HG03571 (cell line): ENCODE results near the gene NIT1.
A peak's percentile ranks its signal among the peaks of the same experiment; 100 is the strongest.

Source experiments
- ATAC-seq: cut with Tn5 transposase; IDR thresholded peaks from one replicate; pipeline ENCODE4 v1.9.1; 2021; ENCODE audit not compliant: unreplicated experiment

NIT1 gene

DNA sequence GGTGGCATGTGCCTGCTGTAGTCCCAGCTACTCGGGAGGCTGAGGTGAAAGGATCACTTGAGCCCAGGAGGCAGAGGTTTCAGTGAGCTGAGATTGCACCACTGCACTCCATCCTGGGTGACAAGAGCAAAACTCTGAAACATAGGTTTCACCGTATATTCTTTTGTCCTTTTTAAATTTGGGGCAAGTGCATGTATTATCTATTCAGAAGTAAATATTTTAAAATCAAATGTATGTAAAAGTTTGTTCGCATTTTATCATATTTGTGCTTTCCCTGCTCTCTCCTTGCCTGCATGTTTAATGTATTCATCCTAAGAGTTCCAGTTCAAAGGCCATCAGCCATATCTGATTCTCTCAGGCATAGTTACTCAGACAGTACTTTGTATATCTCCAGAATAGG, 27.9 kb downstream of the NIT1 start:
- no peak for ATAC-seq

DNA sequence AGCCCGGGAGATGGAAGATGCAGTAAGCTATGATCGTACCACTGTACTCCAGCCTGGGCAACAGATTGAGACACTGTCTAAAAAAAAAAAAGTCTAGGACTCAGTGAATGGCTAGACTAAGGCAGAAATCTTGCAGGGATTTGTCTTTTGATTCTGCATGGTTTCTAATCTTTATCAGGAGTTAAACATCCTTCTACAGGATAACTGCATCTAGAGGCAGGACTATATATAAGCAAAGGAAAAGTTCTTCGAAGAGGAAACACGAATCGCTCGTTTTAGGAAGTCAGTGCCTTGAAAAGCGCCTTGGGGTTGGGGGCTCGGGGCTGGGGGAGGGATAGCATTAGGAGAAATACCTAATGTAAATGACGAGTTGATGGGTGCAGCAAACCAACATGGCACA, 35.3 kb downstream of the NIT1 start:
- ATAC-seq, result no peak

GRCh38 chr1:161153682-161154337, 35.9 kb downstream of the NIT1 start, which contains the start of gene UFC1:
UFC1 (plus strand) TSS chr1:161153978; CDS start chr1:161153998, 20 bp downstream.
- peak; percentile 76 for ATAC-seq

DNA sequence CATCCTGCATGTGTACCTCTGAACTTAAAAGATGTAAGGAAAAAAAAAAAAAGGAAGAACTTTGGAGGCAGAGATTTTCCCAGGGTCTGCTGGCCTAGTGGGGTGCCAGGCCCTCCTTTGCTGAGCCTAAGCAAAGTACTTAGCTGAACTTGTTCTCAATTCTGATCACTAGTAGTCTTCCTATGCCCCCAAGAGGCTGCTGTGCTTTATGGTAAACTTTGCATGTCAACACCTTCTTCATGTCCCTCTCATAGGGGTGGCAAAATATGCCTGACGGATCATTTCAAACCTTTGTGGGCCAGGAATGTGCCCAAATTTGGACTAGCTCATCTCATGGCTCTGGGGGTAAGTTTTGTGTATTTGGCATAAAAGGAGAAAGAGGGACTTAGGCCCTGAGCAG, 40.0 kb downstream of the NIT1 start:
- ATAC-seq, result no peak

DNA sequence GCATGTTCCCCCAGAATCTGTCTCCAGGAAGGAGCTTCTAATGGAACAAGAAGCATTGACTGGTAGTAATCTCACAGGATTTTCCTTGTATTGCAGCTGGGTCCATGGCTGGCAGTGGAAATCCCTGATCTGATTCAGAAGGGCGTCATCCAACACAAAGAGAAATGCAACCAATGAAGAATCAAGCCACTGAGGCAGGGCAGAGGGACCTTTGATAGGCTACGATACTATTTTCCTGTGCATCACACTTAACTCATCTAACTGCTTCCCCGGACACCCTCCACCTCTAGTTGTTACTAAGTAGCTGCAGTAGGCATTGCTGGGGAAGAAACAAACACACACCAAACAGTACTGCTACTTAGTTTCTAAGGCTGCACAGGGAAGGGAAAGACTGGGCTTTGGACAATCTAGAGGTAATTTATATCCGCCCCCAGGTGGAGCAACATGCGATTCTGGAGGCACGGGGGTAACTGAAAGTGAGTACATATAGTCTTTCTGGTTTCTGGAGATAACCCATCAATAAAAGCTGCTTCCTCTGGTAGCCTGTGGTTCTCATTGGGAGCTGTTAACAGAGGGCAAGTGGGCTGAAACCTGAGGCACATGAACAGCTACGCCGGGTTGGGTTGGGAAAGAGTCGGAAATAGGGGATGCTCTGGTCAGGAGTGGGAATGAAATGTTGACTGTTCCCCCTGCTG, 40.6 kb downstream of the NIT1 start:
- ATAC-seq, result no peak

GRCh38 chr1:161159087-161159912, 41.4 kb downstream of the NIT1 start, which contains the start of gene USP21:
USP21 (plus strand) TSS chr1:161159500; CDS start chr1:161160641, 1,141 bp downstream.
- ATAC-seq, result peak; percentile 82

DNA sequence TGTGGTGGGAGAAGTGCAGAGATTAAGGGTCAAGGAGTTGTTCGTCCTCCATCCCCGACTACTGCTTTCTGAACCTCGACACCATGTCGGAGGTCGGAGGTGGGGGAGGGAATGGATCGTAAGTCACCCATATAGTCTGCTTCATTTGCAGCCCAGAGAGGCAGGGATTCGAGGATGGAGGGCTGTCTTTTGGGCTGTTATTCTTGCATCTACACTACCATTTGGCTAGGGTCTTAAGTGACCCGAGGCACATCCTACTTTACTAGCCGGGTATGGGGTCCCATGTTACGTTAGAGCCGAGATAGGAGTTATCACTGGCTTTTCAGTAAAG, 42.0 kb downstream of the NIT1 start:
- ATAC-seq, result no peak

- ATAC-seq, result no peak
These were observed 42.8 kb downstream of the NIT1 start for GRCh38 chr1:161160671-161161145.

GRCh38 chr1:161161652-161162051, 43.7 kb downstream of the NIT1 start:
- no peak for ATAC-seq

DNA sequence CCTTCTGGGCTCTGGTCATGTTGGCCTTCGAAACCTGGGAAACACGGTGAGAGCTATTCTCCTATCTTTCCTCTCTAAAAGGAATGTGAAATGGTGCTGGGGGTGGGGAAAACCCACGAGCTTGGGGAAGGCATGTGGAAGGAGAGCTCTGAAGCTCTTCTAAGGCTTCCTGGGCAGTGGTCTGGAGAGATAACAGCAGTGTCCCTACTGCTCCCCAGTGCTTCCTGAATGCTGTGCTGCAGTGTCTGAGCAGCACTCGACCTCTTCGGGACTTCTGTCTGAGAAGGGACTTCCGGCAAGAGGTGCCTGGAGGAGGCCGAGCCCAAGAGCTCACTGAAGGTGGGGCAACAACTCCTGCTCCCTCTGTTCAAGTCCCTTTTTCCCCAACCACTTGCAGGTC, 44.1 kb downstream of the NIT1 start:
- ATAC-seq, result no peak

- no peak for ATAC-seq
These were observed 44.9 kb downstream of the NIT1 start for GRCh38 chr1:161162806-161163205.

- ATAC-seq, result no peak
These were observed 45.9 kb downstream of the NIT1 start for GRCh38 chr1:161163793-161164192.

GRCh38 chr1:161164901-161165610, 47.2 kb downstream of the NIT1 start:
- no peak for ATAC-seq

DNA sequence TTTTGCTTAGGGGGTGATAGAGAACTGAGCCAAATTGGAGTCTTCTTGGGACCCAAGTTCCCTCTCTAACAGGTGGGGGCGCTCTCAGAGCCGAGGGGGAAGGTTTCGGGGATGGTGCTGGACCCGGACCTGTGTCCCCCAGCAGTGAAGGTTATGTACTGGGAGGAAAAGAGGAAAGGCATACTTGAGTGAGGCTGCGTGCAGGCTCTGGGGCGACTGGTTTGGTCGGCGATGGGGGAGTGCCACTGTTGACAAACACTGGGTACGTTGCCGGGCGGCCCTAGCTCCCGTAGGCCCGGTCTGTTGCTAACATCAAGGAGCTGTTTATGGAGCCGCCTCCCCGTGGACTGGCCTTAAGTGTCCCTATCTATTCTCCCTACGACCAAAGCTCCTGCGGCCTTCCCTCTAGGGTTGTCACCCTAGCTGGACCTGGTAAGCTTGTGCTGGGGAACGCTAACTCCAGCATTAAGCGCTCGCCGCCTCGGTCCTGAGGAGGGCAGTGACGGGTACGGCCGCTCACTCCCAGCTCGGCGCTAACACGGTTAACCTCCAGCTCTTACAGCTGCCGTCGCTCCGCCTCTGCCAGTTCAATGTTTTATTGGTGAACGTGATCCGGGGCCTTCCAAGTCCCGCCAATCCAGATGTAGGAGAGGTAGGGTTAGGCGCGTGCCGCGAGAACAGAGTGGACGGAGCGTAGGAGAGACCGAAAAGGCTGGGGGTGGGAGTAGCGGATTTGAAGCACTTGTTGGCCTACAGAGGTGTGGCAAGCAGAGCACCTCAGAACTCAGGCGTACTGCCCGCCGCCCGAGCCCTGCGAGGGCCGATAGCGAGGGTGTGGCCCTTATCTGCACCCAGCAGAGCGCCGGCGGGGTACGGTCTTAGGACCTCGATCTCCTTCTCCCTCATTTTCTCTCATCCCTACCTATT, 48.1 kb downstream of the NIT1 start, which contains the start of gene PPOX:
Gene PPOX (plus strand): TSS at position 685 of the 927 bp plus-strand sequence. CDS start 422 bp downstream, outside the sequence.
- ATAC-seq, result peak; percentile 91

GRCh38 chr1:161166669-161167548, 49.0 kb downstream of the NIT1 start:
- ATAC-seq, result peak; percentile 1

GRCh38 chr1:161168906-161169305, 51.0 kb downstream of the NIT1 start:
- no peak for ATAC-seq
